Measurements from ENCODE around the gene ABCC8. TPM values are rescaled to one million over a fixed set of nuclear protein-coding genes. Genes with fewer than 3 reads are reported as not detected.

The ABCC8 gene
- total and polyA plus RNA-seq, 5 experiments from 2014 or later = not detected

- Mint-ChIP-seq H3K4me1 (no peaks in the 10 kb centered on the region), H3K4me3 (no peak overlapping the region), H3K27ac (no peak overlapping the region), H3K27me3 (peaks cover 0 to 15% (median 4%) of the 10 kb centered on the region in 5 donors), H3K9me3 (no peaks in the 10 kb centered on the region), H3K36me3 (no peaks in the 10 kb centered on the region)
- ATAC-seq (no peak), DNase-seq (no peak)
- POLR2A ChIA-PET = no interaction called here
Observed at GRCh38 chr11:17458268-17458667, 18.4 kb downstream of the ABCC8 start.

GRCh38 chr11:17457396-17458173 is 19.1 kb downstream of the ABCC8 start:
- Mint-ChIP-seq H3K9me3 (no peaks in the 10 kb centered on the region), H3K36me3 (no peaks in the 10 kb centered on the region), H3K4me1 (no peaks in the 10 kb centered on the region), H3K4me3 (no peak overlapping the region), H3K27me3 (peaks cover 0 to 18% (median 4%) of the 10 kb centered on the region in 5 donors), H3K27ac (no peak overlapping the region)
- POLR2A ChIA-PET = no interaction called here
- ATAC-seq (no peak), DNase-seq (no peak)

- Mint-ChIP-seq H3K4me3 (no peak overlapping the region), H3K4me1 (no peaks in the 10 kb centered on the region)
Observed at GRCh38 chr11:17452668-17453067, 24.0 kb downstream of the ABCC8 start.

GRCh38 chr11:17449158-17449557 is 27.5 kb downstream of the ABCC8 start:
- H3K4me1 Mint-ChIP-seq = no peaks in the 10 kb centered on the region
- H3K27ac Mint-ChIP-seq = no peak overlapping the region
- H3K36me3 Mint-ChIP-seq = no peaks in the 10 kb centered on the region
- H3K27me3 Mint-ChIP-seq = peaks cover 0 to 17% (median 2%) of the 10 kb centered on the region in 5 donors
- no peak overlapping the region for H3K4me3 Mint-ChIP-seq
- DNase-seq = no peak
- no peak for ATAC-seq
- POLR2A ChIA-PET = no interaction called here
- H3K9me3 Mint-ChIP-seq = no peaks in the 10 kb centered on the region

More at GRCh38 chr11:17452668-17453067, 24.0 kb downstream of the ABCC8 start:
- Mint-ChIP-seq H3K36me3 (no peaks in the 10 kb centered on the region), H3K27me3 (peaks cover 0 to 31% (median 4%) of the 10 kb centered on the region in 5 donors), H3K9me3 (no peaks in the 10 kb centered on the region), H3K27ac (no peak overlapping the region)
- no peak for ATAC-seq
- POLR2A ChIA-PET = no interaction called here
- no peak for DNase-seq

GRCh38 chr11:17446482-17446881 is 30.2 kb downstream of the ABCC8 start:
- Mint-ChIP-seq H3K4me1 (no peaks in the 10 kb centered on the region), H3K36me3 (no peaks in the 10 kb centered on the region), H3K27me3 (peaks cover 0 to 6% (median 0%) of the 10 kb centered on the region in 5 donors), H3K4me3 (no peak overlapping the region), H3K27ac (no peak overlapping the region), H3K9me3 (peaks cover 0 to 3% (median 0%) of the 10 kb centered on the region in 9 donors)
- no peak for ATAC-seq
- DNase-seq = no peak
- POLR2A ChIA-PET = no interaction called here

- DNase-seq = no peak
- Mint-ChIP-seq H3K4me1 (no peaks in the 10 kb centered on the region), H3K4me3 (no peak overlapping the region), H3K27ac (peak overlapping the region in 2 of 10 donors; percentile 7 to 18), H3K36me3 (no peaks in the 10 kb centered on the region), H3K27me3 (peaks cover 0 to 9% (median 0%) of the 10 kb centered on the region in 5 donors), H3K9me3 (peaks cover 0 to 9% (median 0%) of the 10 kb centered on the region in 9 donors)
- no peak for ATAC-seq
- POLR2A ChIA-PET = no interaction called here
Observed at GRCh38 chr11:17445240-17445795, 31.3 kb downstream of the ABCC8 start.

GRCh38 chr11:17443926-17444690 is 32.5 kb downstream of the ABCC8 start:
- H3K27ac Mint-ChIP-seq = no peak overlapping the region
- H3K4me3 Mint-ChIP-seq = no peak overlapping the region
- H3K36me3 Mint-ChIP-seq = no peaks in the 10 kb centered on the region
- H3K27me3 Mint-ChIP-seq = peaks cover 1 to 10% (median 4%) of the 10 kb centered on the region in 5 donors
- ATAC-seq (no peak), DNase-seq (no peak)
- POLR2A ChIA-PET = no interaction called here
- peaks cover 0 to 9% (median 0%) of the 10 kb centered on the region in 9 donors for H3K9me3 Mint-ChIP-seq
- H3K4me1 Mint-ChIP-seq = peaks cover 6 to 8% (median 7%) of the 10 kb centered on the region in 4 donors

GRCh38 chr11:17443423-17443822 is 33.2 kb downstream of the ABCC8 start:
- no peak overlapping the region for H3K27ac Mint-ChIP-seq
- H3K9me3 Mint-ChIP-seq = peaks cover 0 to 9% (median 0%) of the 10 kb centered on the region in 9 donors
- POLR2A ChIA-PET = no interaction called here
- ATAC-seq = no peak
- no peaks in the 10 kb centered on the region for H3K36me3 Mint-ChIP-seq
- peaks cover 3 to 10% (median 4%) of the 10 kb centered on the region in 5 donors for H3K27me3 Mint-ChIP-seq
- no peak overlapping the region for H3K4me3 Mint-ChIP-seq
- DNase-seq = no peak
- H3K4me1 Mint-ChIP-seq = peaks cover 7 to 12% (median 10%) of the 10 kb centered on the region in 4 donors

- no peak for DNase-seq
- peaks cover 7 to 13% (median 10%) of the 10 kb centered on the region in 4 donors for H3K4me1 Mint-ChIP-seq
- no peaks in the 10 kb centered on the region for H3K36me3 Mint-ChIP-seq
- H3K9me3 Mint-ChIP-seq = peaks cover 0 to 9% (median 0%) of the 10 kb centered on the region in 9 donors
- H3K27ac Mint-ChIP-seq = peak overlapping the region in 1 of 10 donors; percentile 66
- peaks cover 3 to 10% (median 4%) of the 10 kb centered on the region in 5 donors for H3K27me3 Mint-ChIP-seq
- POLR2A ChIA-PET = no interaction called here
- H3K4me3 Mint-ChIP-seq = no peak overlapping the region
- ATAC-seq = no peak
Observed at GRCh38 chr11:17443000-17443399, 33.6 kb downstream of the ABCC8 start.

- POLR2A ChIA-PET = no interaction called here
- Mint-ChIP-seq H3K27me3 (peaks cover 3 to 10% (median 4%) of the 10 kb centered on the region in 5 donors), H3K4me1 (peaks cover 7 to 13% (median 10%) of the 10 kb centered on the region in 4 donors), H3K27ac (peak overlapping the region in 2 of 10 donors; percentile 60 to 69), H3K36me3 (no peaks in the 10 kb centered on the region), H3K4me3 (peak overlapping the region in 4 of 10 donors; percentile 18 to 57 (median 32)), H3K9me3 (peaks cover 0 to 9% (median 0%) of the 10 kb centered on the region in 9 donors)
- DNase-seq (no peak), ATAC-seq (no peak)
Observed at GRCh38 chr11:17439316-17439782, 37.3 kb downstream of the ABCC8 start.

- Mint-ChIP-seq H3K27ac (peak overlapping the region in 1 of 10 donors; percentile 18), H3K36me3 (no peaks in the 10 kb centered on the region), H3K4me3 (no peak overlapping the region), H3K4me1 (peaks cover 7 to 13% (median 10%) of the 10 kb centered on the region in 4 donors), H3K27me3 (peaks cover 3 to 10% (median 4%) of the 10 kb centered on the region in 5 donors), H3K9me3 (peaks cover 0 to 9% (median 0%) of the 10 kb centered on the region in 9 donors)
- ATAC-seq (no peak), DNase-seq (no peak)
- POLR2A ChIA-PET = no interaction called here
Observed at GRCh38 chr11:17437366-17437765, 39.3 kb downstream of the ABCC8 start.

GRCh38 chr11:17434108-17434507 is 42.5 kb downstream of the ABCC8 start:
- H3K36me3 Mint-ChIP-seq = no peaks in the 10 kb centered on the region
- no peaks in the 10 kb centered on the region for H3K9me3 Mint-ChIP-seq
- peaks cover 0 to 3% (median 2%) of the 10 kb centered on the region in 5 donors for H3K27me3 Mint-ChIP-seq
- no peak for DNase-seq
- no peak overlapping the region for H3K27ac Mint-ChIP-seq
- ATAC-seq = no peak
- POLR2A ChIA-PET = interaction anchor here (0.7 kb wide), 1 partner anchor 33 kb away, joined by 3 read pairs; no protein-coding TSS in a partner anchor
- peaks cover under 1 to 7% (median 3%) of the 10 kb centered on the region in 4 donors for H3K4me1 Mint-ChIP-seq
- H3K4me3 Mint-ChIP-seq = no peak overlapping the region
